H1 (cell line): ENCODE data around the gene PTCD3. TPM values are rescaled to one million over a fixed set of nuclear protein-coding genes. Genes with fewer than 3 reads are reported as not detected.

Experiments
- CTBP2 ChIP-seq: IDR thresholded peaks from 2 replicates; pipeline ENCODE4 v1.7.0; 2011; ENCODE audit warnings: borderline replicate concordance, mild to moderate bottlenecking, moderate library complexity, mixed read lengths, low read length; ENCODE audit not compliant: insufficient read depth, insufficient read length
- GTF2F1 ChIP-seq: IDR thresholded peaks from 2 replicates; pipeline ENCODE4 v1.6.1; 2012; ENCODE audit warnings: low read depth, low read length, improper control_type of control experiment, borderline replicate concordance
- PHF8 ChIP-seq: fragments of 200-600 bp; sonication (generic); conservative IDR thresholded peaks from 2 replicates; pipeline ENCODE4 v1.7.1; 2012; ENCODE audit warnings: low read depth, mild to moderate bottlenecking, inconsistent platforms, low read length, moderate library complexity
- SUZ12 ChIP-seq: fragments of 200-600 bp; sonication (generic); IDR thresholded peaks from 2 replicates; pipeline ENCODE4 v1.6.1; 2012; ENCODE audit warnings: mild to moderate bottlenecking, inconsistent platforms, low read length, moderate library complexity, mixed read lengths
- TAF7 ChIP-seq: optimal IDR thresholded peaks from 2 replicates; pipeline ENCODE3; 2011; ENCODE audit warnings: low read depth, mild to moderate bottlenecking, inconsistent platforms, low read length, moderate library complexity, borderline replicate concordance
- polyA plus RNA-seq, 7 experiments: library from polyadenylated mRNA; depleted of rRNA in 3 of 7; stranded (reverse) in 5 of 7; unstranded in 2 of 7; fragments of >200 nt in 5 of 7; fragments of 200-250 nt in 2 of 7; gene quantifications; 1 replicate in 5 of 7; 2 replicates in 1 of 7; 4 replicates in 1 of 7; pipeline versions ENCODE4 v1.2.1 to v1.2.3, GENCODE V29; 2011 to 2013; ENCODE audit warnings: missing spikeins in 2 of 7, mixed read lengths in 2 of 7
- total RNA-seq: library from RNA; stranded (reverse); fragmentation: NEBNext Ultra II Directional; extraction: Animal tissue kit (Norgen Biotek cat#: 25700); gene quantifications from 2 replicates; pipeline ENCODE4 v1.2.1, GENCODE V29; 2021

Gene PTCD3
- total and polyA plus RNA-seq, 2 of the 8 experiments (the other 6 are each of a cell fraction or from before 2014, with no cell fraction given), result 64.3 to 192 TPM

GRCh38 chr2:86157009-86157556, 51.0 kb downstream of the PTCD3 start (continued):
- TF ChIP-seq PHF8 (no peak), GTF2F1 (no peak), CTBP2 (no peak), TAF7 (no peak), SUZ12 (no peak)
